LNCaP clone FGC (cell line): Measurements from ENCODE around the gene AIF1.

Experiments used
- DNase-seq: peaks from one replicate; pipeline ENCODE4 v3.0.0-alpha.2; 2011; ENCODE audit warnings: low read depth
- H3K4me3 ChIP-seq: 2 replicates; pipeline ENCODE4 v1.5.1; 2011; ENCODE audit warnings: mild to moderate bottlenecking, low read depth, low read length, control low read depth
- TF ChIP-seq, protein P1 (sequence below): IDR thresholded peaks from 2 replicates; pipeline ENCODE4 v1.5.1; 2012; ENCODE audit warnings: mild to moderate bottlenecking; ENCODE audit not compliant: control insufficient read depth, insufficient read depth; ENCODE audit errors: extremely low read depth

AIF1 gene

DNA sequence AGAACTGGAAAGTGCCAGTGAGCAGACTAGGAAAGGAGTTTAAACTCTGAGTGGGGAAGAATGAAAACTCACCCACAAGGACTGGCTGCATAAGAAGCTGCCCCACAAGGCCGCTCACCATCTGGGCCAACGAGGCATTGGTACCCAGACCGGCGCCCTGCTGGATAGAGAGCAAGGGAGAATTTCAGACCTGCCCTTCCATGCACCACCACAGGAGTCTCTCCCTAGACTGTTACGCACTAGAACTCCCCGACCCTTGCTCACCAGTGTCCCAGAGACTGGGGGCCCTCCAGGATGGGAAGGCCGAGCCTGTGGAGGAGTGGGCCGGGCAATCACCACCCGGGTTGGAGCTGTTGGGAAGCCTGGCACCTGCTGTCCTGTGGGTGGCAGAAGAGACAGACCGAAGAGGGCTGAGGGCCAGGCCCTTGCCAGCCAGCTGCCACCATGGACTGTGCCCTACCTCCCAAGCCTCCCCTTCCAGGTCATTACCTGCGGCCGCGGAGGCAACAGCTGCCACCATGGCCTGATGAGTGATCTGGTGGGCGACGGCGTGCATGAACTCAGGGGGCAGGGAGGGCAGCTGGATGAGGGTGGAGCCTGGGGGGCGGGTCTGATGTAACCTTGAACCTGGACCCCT, 28.9 kb downstream of the AIF1 start:
- TF ChIP-seq, protein P1, sequence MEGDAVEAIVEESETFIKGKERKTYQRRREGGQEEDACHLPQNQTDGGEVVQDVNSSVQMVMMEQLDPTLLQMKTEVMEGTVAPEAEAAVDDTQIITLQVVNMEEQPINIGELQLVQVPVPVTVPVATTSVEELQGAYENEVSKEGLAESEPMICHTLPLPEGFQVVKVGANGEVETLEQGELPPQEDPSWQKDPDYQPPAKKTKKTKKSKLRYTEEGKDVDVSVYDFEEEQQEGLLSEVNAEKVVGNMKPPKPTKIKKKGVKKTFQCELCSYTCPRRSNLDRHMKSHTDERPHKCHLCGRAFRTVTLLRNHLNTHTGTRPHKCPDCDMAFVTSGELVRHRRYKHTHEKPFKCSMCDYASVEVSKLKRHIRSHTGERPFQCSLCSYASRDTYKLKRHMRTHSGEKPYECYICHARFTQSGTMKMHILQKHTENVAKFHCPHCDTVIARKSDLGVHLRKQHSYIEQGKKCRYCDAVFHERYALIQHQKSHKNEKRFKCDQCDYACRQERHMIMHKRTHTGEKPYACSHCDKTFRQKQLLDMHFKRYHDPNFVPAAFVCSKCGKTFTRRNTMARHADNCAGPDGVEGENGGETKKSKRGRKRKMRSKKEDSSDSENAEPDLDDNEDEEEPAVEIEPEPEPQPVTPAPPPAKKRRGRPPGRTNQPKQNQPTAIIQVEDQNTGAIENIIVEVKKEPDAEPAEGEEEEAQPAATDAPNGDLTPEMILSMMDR = no peak
- DNase-seq = no peak
- no peak overlapping the region for H3K4me3 ChIP-seq

DNA sequence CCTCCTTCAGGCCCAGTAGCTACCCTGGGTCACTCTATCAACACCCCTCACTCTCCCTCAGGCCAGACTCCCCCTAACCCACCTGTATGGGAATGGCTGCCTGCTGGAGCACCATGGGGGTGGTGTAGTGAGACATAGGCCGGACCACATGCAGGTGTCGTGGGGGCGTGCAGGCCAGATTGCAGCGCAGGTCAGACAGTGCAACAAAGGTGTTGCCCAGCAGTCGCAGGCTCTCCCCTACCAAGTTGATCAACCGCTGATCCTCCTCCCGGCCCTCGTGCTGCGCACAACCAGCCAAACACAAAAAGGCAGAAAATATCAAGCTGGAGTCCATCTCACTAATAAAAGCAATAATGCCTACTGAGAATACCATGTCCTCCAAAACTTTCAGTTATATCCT, 30.3 kb downstream of the AIF1 start:
- no peak overlapping the region for H3K4me3 ChIP-seq
- DNase-seq = no peak
- TF ChIP-seq, protein P1 = no peak

DNA sequence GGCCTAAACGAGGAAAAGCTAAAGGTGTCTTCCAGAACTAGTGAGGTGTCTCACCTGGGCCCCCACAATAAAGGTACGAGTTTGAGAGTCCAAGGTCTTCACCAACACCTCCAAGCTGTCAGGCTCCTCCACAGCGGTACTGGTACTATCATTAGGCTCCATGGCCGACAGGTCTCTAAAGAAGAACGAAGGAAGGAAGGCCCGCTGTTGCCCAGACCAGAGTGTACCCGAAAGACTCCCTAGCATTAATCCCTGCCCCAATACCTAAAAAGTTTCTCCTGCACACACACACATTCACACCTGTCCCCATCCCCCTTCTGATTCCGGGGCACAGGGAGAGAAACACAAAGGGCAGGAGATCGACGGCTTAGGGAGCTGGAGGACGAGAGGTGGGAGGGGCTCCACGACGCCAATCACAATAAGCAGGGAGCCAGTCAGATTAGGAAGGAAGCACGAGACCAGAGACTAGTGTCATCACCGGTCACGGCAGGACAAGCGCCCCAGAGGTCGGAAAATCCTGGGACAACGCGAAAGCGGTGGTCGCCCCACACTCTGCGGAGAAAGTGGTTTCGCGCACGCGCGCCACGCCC, 36.7 kb downstream of the AIF1 start:
- peak overlapping the region; percentile 80 for H3K4me3 ChIP-seq
- TF ChIP-seq, protein P1 = no peak
- peak; percentile 77 for DNase-seq

DNA sequence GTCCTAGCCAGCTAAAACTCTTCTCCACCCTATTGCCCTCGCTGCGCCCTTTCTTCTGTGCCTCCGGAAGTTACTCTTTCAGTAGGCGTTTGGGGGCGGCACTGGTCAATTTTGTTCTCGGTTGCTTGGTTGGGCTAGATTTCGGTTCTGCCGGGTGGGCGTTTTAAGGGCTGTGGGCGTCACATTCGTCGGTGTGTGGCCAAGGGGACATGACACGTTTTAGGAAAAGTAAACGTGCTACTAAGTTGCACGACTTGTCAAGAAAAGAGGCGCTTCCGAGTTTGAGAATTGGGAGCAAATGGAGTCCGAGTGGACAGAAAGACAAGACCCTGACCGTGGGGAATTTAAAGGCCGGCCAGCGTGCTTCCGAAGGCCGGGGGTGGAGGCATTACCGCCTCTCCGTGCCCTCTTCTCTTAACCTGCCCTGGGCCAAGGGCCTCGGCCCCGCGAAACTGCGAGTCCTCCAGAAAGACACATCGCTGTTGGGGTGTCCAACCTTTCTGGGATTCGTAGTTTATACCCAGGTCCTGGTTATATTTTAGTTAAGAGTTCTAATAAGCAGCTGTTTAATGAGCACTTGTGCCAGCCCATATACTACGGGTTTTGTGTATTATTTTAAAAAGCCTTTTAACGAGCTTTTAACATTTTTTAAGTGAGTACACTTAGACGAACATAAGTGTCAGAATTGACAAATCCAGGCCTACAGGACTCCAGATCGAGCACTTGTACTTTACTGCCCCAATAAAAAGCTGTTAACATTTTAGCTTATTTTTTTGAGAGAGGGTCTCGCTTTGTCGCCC, 38.1 kb downstream of the AIF1 start:
- H3K4me3 ChIP-seq = peak overlapping the region; percentile 80
- TF ChIP-seq, protein P1 = no peak
- DNase-seq = no peak

DNA sequence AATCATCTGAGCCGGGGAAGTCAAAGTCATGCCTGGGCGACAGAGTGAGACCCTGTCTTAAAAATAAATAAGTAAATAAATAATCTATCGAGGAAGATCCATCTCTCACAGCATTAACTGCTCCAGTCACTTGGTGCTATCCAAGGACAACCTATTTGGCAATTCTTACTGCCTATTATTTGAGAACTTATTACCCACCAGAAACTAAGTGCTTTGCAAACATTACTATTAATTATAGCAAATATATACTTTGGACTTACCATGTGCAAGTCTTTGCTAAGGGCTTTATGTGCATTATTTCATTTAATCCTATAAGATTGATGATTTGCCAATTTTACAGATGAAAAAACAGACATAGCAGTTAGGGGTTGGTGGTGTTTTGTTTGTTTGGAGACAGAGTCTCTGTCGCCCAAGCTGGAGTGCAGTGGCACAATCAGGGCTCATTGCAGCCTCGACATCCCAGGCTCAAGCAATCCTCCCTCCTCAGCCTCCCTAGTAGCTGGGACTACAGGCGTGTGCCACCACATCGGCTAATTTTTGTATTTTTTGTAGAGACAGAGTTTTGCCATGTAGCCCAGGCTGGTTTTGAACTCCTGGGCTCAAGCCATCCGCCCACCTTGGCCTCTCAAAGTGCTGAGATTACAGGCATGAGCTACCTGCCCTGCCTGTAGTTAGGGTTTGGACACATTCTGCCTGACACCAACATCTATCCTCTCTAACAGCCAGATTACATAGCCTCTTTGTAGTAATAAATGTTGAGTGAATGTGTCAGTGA, 39.7 kb downstream of the AIF1 start:
- DNase-seq = no peak
- H3K4me3 ChIP-seq = no peak overlapping the region
- TF ChIP-seq, protein P1 = no peak

GRCh38 chr6:31655349-31656237, 40.6 kb downstream of the AIF1 start, which contains the start of gene APOM:
APOM (plus strand) TSS chr6:31655894; CDS start chr6:31655967, 73 bp downstream.
- DNase-seq = no peak
- no peak within 1 kb of the TSS for H3K4me3 ChIP-seq
- TF ChIP-seq, protein P1 = no peak
